ENCODE results near the gene MCC.

DNA sequence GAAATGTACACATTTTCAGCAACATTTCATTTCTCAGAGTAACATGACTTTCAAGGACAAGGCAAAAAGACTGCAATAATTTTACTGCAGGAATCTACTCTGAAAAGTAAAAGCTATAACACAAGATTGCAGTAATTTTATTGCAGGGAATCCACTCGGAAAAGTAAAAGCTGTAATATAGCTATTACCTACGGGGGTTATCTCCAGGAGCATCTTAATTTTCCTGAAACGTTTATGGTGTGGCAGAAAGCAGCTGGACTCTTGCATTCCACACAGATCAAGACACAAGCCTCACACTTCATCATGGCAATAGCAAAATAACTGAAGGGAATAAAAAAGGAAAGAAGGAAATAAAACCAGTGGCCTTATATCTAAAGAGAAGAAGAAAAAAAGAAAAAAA lies 224.7 kb downstream of the MCC start:
- TF ChIP-seq, protein P1, sequence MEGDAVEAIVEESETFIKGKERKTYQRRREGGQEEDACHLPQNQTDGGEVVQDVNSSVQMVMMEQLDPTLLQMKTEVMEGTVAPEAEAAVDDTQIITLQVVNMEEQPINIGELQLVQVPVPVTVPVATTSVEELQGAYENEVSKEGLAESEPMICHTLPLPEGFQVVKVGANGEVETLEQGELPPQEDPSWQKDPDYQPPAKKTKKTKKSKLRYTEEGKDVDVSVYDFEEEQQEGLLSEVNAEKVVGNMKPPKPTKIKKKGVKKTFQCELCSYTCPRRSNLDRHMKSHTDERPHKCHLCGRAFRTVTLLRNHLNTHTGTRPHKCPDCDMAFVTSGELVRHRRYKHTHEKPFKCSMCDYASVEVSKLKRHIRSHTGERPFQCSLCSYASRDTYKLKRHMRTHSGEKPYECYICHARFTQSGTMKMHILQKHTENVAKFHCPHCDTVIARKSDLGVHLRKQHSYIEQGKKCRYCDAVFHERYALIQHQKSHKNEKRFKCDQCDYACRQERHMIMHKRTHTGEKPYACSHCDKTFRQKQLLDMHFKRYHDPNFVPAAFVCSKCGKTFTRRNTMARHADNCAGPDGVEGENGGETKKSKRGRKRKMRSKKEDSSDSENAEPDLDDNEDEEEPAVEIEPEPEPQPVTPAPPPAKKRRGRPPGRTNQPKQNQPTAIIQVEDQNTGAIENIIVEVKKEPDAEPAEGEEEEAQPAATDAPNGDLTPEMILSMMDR (IDR thresholded peaks at IDR 0.05) = no peak
- TF ChIP-seq POLR2A (IDR thresholded peaks at IDR 0.05) = no peak
